Activated CD8-positive, alpha-beta memory T cell treated with anti-CD3 and anti-CD28 coated beads for 36 hours (primary cell): Measurements from ENCODE around the gene GPR27. TPM values are rescaled to one million over a fixed set of nuclear protein-coding genes. Genes with fewer than 3 reads are reported as not detected.

Experiments used
- total RNA-seq, 2 experiments: library from RNA; stranded (reverse); gene quantifications; one replicate each; pipeline ENCODE4 v1.2.3, GENCODE V29; 2021

GPR27 gene
- total RNA-seq, 2 experiments from 2014 or later: 2.2 to 2.7 TPM

Other genes starting within 250 kb of the GPR27 start
- 100 to 1,000 TPM; 144 to 152 TPM for gene FOXP1, start 170.1 kb upstream of the GPR27 start, total RNA-seq
- gene EIF4E3, start 28.5 kb upstream of the GPR27 start, total RNA-seq: 10 to 100 TPM; 22.3 to 24.5 TPM
- under 1 TPM; 0.42 to 0.67 TPM for gene PROK2, start 31.3 kb downstream of the GPR27 start, total RNA-seq